HG02943 (cell line): ENCODE measurements around the gene NDE1.

Experiments
- ATAC-seq: cut with Tn5 transposase; IDR thresholded peaks from one replicate; pipeline ENCODE4 v1.9.1; 2021; ENCODE audit warnings: mild to moderate bottlenecking, low read depth, moderate library complexity; ENCODE audit not compliant: unreplicated experiment

The NDE1 gene

DNA sequence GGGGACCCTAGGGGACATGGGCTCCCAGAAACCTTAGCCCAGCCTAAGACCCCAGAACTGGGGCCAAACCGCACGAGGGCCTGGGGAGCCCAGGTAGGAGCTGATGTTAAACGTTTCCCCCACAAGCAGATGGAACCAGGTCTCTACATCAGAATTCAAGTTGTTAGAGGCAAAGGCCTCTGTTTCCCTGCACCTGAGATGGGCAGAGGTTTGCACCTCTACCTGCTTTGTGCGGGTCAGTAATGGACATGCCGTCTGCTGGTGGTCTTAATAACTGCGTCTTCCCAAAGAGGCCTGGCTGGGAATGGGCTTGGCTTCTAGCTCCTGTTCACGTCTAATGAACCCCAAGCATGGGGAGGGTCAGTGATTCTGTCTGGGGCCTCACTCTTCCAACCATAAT is 79.1 kb downstream of the NDE1 start:
- ATAC-seq = no peak

DNA sequence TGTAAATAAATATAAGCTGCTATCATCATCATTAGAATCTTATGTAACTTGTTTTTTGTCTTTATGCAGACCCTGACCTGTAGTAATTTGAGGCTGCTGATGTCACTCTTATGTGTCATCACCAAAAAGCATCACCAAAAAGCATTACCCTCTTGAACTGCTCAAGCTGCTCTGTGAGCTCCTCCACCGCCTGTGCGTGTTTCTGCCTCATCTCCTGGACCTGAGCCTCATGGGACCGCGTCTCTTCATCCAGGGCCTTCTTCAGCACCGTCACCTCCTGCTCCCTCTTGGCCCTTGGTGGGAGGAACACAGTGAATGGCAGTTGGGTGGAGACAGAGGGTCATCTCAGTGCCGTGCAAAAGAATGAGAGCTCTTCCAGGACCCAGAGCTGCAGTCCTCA is 82.4 kb downstream of the NDE1 start:
- ATAC-seq = no peak

- ATAC-seq = no peak
Observed at GRCh38 chr16:15735610-15736009, 85.6 kb downstream of the NDE1 start.

DNA sequence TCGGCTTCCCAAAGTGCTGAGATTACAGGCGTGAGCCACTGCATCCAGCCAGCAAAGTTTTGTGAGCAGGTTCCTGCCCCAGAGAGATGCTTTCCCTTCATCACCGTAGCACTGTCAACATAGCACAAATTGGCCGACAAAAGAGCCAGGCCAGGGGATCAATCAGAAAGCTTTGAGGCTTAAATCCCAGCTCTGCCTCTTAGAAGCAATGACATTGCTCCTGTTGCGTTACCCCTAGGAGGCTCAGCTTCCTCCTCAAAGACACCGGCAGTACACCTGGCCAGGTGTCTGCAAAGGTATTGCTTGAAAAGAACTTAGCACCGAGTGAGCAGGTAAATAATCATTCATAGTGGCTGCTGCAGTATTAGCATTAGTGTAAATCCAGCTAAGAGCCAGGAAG is 86.5 kb downstream of the NDE1 start:
- ATAC-seq = no peak

DNA sequence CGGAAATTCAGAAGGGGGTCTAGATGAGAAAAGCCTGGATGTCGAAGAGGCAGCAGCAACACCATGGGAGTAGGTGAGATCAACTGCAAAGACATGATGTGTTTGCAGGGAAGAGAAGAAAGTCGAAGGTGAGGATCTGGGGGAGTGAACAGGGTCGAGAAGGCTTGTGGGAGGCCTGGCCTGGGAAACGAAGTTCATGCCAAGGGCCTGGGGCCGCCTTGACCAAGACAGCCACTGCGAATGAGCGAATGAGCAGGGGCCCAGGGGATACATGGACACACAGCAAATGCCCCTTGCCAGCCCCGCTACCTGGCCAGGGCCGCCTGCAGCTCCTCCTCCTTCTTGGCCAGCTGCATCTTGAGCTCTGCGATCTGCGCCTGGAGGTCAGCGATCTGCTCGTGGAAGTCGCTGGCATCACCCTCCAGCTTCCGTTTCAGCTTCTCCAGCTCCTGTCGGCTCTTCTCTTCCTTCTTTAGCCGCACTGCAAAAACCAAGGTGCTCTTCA is 87.1 kb downstream of the NDE1 start:
- no peak for ATAC-seq

- ATAC-seq = no peak
Observed at GRCh38 chr16:15739464-15739863, 89.4 kb downstream of the NDE1 start.

- no peak for ATAC-seq
Observed at GRCh38 chr16:15739950-15740349, 89.9 kb downstream of the NDE1 start.

GRCh38 chr16:15741207-15741871 is 91.3 kb downstream of the NDE1 start:
- ATAC-seq = no peak

DNA sequence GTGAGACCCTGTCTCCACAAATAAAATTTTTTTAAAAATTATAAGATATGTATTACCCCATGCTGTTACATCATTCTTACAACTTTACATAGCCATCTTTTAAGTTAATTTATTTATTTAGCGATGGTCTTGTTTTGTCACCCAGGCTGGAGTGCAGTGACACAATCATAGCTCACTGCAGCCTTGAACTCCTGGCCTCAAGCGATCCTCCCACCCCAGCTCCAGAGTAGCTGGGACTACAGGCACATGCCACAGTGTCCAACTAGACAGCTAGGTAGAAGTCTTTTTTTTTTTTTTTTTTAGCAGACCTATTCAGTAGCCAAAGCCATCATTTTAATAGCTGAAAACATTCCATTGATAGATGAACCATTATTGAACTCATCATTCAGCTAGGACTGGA is 92.7 kb downstream of the NDE1 start:
- ATAC-seq = no peak

- ATAC-seq = no peak
Observed at GRCh38 chr16:15743657-15744056, 93.6 kb downstream of the NDE1 start.

DNA sequence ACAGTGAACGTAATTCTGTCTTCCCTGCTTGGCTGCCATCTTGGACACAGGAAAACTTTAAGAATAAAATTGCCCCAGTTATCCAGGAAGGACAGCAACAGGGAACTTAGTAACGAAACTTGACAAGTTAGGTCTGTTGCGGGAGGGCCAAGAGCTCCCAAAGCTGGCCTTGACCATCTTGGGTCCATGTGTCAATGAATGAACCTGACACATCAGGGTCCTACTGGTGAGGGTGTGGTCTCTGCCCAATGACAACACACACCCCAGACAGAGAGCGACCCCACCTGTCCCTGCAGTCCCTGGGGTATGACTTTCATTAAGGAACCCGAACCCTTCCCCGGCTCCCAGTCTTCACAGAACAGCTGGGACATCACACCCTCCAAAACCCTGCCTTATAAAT is 96.3 kb downstream of the NDE1 start:
- no peak for ATAC-seq

GRCh38 chr16:15747937-15748336 is 97.9 kb downstream of the NDE1 start:
- ATAC-seq = no peak

GRCh38 chr16:15748654-15749053 is 98.6 kb downstream of the NDE1 start:
- ATAC-seq = no peak

- no peak for ATAC-seq
Observed at GRCh38 chr16:15749371-15749770, 99.3 kb downstream of the NDE1 start.

DNA sequence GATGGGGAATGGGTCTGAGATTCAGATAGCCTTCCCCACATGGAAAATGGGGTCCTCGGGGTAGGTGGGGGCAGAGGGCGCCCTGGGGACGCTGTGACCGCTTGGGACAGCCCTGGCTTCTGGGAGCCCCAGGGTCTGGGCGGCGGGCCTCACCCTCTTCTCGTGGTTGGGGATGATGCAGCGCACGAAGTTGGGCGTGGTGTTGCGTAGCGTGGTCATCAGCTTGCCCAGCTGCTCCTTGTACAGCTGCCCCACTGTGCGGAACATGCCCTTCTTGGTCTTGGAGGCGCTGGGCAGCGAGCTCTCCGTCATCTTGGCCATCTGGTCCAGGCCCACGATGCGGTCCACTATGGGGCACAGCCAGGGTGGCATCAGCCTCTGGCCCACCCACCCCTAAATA is 99.9 kb downstream of the NDE1 start:
- ATAC-seq = no peak

DNA sequence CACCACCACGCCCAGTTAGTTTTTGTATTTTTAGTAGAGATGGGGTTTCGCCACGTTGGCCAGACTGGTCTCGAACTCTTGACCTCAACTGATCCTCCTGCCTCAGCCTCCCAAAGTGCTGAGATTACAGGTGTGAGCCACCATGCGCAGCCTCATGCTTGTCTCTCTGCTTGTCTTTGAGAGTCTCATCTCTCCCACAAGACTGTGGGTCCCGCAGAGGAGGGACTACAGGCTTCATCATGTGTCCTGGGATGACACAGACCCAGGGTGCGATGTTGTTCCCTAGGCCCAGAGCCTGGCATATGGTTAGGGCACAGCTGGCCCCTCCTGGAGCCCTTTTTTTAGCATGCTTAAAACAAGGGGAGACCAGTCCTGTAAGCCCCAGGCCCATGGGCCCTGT is 101.9 kb downstream of the NDE1 start:
- no peak for ATAC-seq

DNA sequence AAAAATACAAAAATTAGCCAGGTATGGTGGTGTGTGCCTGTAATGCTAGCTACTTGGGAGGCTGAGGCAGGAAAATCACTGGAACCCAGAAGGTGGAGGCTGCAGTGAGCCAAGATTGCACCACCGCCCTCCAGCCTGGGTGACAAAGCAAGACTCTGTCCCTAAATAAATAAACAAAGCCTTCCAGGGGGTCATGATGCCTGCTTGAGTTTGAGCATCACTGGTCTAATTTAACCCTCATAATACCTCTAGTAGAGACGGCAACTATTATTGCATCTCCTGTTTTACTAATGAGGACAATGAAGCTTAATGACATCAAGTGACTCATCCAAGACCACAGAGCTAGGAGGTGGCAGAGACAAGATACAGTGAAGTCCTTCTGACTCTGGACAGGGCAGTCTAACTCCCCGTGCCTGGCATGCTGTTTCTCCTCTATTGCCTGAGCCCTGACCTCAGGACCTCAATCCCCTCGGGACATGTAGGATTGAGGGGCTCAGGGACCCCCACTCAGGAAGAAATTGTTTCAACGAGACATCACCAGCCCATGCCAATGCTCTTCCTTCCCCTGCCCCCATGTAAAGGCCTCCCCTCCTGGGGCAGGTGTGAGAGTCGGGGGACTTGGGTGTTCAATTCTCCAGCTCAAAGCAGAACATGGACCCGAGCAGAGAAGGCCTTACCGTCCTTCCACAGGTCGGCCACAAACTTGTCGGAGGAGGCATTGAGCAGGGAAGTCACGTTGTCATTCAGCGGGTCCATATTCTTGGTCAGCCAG is 102.9 kb downstream of the NDE1 start:
- ATAC-seq = no peak

GRCh38 chr16:15754821-15755534 is 104.9 kb downstream of the NDE1 start:
- no peak for ATAC-seq

DNA sequence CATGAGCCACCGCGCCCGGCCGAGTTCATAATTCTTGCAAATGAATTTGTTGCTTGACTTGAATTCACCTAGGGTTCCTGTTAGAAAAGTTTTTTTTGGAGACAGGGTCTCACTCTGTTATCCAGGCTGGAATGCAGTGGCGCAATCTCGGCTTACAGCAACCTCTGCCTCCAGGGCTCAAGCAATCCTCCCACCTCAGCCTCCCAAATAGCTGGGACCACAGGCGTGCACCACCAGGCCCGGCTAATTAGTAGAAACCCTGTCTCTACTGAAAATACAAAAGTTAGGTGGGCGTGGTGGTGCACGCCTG is 107.0 kb downstream of the NDE1 start:
- ATAC-seq = no peak

DNA sequence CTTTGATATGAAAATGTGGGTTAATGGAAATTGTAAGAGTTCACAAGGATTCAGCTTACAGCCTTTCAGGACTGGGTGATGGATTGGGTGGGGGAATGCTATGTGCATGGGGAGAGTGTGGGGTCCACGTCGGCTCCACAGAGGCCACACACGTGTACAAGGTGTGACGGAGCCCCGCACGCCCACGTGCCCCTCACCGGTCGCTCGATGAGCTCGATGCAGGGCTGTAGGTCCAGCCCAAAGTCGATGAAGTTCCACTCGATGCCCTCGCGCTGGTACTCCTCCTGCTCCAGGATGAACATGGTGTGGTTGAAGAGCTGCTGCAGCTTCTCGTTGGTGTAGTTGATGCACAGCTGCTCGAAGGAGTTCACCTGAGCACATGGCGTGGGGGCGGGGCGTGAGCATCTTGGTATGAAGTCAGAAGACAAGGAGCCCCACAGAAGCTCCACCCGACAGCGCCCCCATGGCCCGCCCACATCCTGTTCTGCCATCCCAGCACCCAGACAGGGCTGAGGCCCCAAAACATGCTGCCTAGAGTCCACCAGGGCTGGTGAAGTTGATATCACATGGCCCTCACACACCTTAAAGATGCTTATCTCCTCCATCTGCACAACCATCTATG is 107.7 kb downstream of the NDE1 start:
- no peak for ATAC-seq

GRCh38 chr16:15759070-15759469 is 109.0 kb downstream of the NDE1 start:
- no peak for ATAC-seq
